Hepatocyte (in vitro differentiated cells): Measurements from ENCODE around the gene SORBS2.

ENCODE experiments used
- EZH2phosphoT487 ChIP-seq: fragments of 200-600 bp; sonication (generic); IDR thresholded peaks from one replicate; pipeline ENCODE4 v1.6.1; 2018; ENCODE audit warnings: antibody characterized with exemption, mild to moderate bottlenecking, low read depth, moderate library complexity; ENCODE audit not compliant: unreplicated experiment, severe bottlenecking
- TF ChIP-seq, protein P1 (sequence below): fragments of 200-600 bp; sonication (generic); IDR thresholded peaks from 2 replicates; pipeline ENCODE4 v1.5.1; 2016; ENCODE audit warnings: antibody characterized with exemption, mild to moderate bottlenecking; ENCODE audit not compliant: poor library complexity

GRCh38 chr4:185689407-185689806, 122.6 kb downstream of the SORBS2 start:
- TF ChIP-seq, protein P1, sequence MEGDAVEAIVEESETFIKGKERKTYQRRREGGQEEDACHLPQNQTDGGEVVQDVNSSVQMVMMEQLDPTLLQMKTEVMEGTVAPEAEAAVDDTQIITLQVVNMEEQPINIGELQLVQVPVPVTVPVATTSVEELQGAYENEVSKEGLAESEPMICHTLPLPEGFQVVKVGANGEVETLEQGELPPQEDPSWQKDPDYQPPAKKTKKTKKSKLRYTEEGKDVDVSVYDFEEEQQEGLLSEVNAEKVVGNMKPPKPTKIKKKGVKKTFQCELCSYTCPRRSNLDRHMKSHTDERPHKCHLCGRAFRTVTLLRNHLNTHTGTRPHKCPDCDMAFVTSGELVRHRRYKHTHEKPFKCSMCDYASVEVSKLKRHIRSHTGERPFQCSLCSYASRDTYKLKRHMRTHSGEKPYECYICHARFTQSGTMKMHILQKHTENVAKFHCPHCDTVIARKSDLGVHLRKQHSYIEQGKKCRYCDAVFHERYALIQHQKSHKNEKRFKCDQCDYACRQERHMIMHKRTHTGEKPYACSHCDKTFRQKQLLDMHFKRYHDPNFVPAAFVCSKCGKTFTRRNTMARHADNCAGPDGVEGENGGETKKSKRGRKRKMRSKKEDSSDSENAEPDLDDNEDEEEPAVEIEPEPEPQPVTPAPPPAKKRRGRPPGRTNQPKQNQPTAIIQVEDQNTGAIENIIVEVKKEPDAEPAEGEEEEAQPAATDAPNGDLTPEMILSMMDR, result no peak
- TF ChIP-seq EZH2phosphoT487, result no peak
